IMR-90 (cell line): ENCODE data around the gene SOBP. TPM values are rescaled to one million over a fixed set of nuclear protein-coding genes. Genes with fewer than 3 reads are reported as not detected.

ENCODE experiments used
- ATAC-seq: fragments of 200-7000 bp; cut with Tn5 transposase; 2 replicates; pipeline ENCODE4 v1.9.1; 2020; ENCODE audit warnings: low read depth, mild to moderate bottlenecking, moderate library complexity
- BruUV-seq: library from RNA; stranded (reverse); fragments of 400-500 nt; replicated peaks from 2 replicates; lab custom pipeline; 2021; lab: Mats Ljungman, UMichigan
- CTCF ChIA-PET: fragments of 300-600 bp; formaldehyde crosslinking; extraction: SDS; loops from one replicate; lab custom pipeline; 2021; ENCODE audit warnings: antibody characterized with exemption; lab: Yijun Ruan, JAX
- POLR2A ChIA-PET: fragments of 300-600 bp; sonication (Branson Sonifier 250); formaldehyde crosslinking; loops from one replicate; lab custom pipeline; 2022; ENCODE audit warnings: antibody characterized with exemption; ENCODE audit not compliant: unreplicated experiment; lab: Charles Lee
- DNase-seq: peaks from one replicate; pipeline ENCODE4 v3.0.0; 2013
- H2AFZ ChIP-seq: replicated peaks from 2 replicates; pipeline ENCODE3; 2013; ENCODE audit warnings: low read length, mild to moderate bottlenecking; ENCODE audit not compliant: poor library complexity
- H2AK5ac ChIP-seq: 2 replicates; pipeline ENCODE4 v1.6.1; 2013; ENCODE audit warnings: low read depth, low read length, inconsistent platforms
- H2AK9ac ChIP-seq: replicated peaks from 2 replicates; pipeline ENCODE3; 2013; ENCODE audit warnings: mild to moderate bottlenecking, low read depth, low read length, moderate library complexity; ENCODE audit not compliant: poor library complexity
- H2BK120ac ChIP-seq: 2 replicates; pipeline ENCODE4 v1.6.1; 2013; ENCODE audit warnings: low read depth, low read length, inconsistent platforms
- H2BK15ac ChIP-seq: 3 replicates; pipeline ENCODE4 v1.6.1; 2013; ENCODE audit warnings: low read depth, low read length, inconsistent platforms
- H2BK20ac ChIP-seq: 2 replicates; pipeline ENCODE4 v1.6.1; 2013; ENCODE audit warnings: low read depth, mild to moderate bottlenecking, inconsistent platforms, low read length, moderate library complexity
- H2BK5ac ChIP-seq: 2 replicates; pipeline ENCODE4 v1.6.1; 2013; ENCODE audit warnings: mild to moderate bottlenecking, low read depth, low read length, inconsistent platforms; ENCODE audit not compliant: poor library complexity, severe bottlenecking
- H3K14ac ChIP-seq: replicated peaks from 2 replicates; pipeline ENCODE4 v1.6.1; 2013; ENCODE audit warnings: low read depth, low read length, inconsistent platforms
- H3K18ac ChIP-seq: 2 replicates; pipeline ENCODE4 v1.6.1; 2013; ENCODE audit warnings: low read depth, low read length, control low read depth
- H3K23ac ChIP-seq: 2 replicates; pipeline ENCODE4 v1.6.1; 2013; ENCODE audit warnings: low read depth, low read length, inconsistent platforms
- H3K27ac ChIP-seq: 2 replicates; pipeline ENCODE4 v1.5.1; 2013; ENCODE audit warnings: mild to moderate bottlenecking, control low read depth, low read length; ENCODE audit not compliant: insufficient read depth
- H3K27me3 ChIP-seq: 2 replicates; pipeline ENCODE4 v1.6.1; 2013; ENCODE audit warnings: low read length; ENCODE audit not compliant: control insufficient read depth, insufficient read depth
- H3K36me3 ChIP-seq: 2 replicates; pipeline ENCODE4 v1.6.1; 2013; ENCODE audit warnings: low read length, mixed read lengths; ENCODE audit not compliant: control insufficient read depth, insufficient read depth
- H3K4ac ChIP-seq: 2 replicates; pipeline ENCODE4 v1.6.1; 2013; ENCODE audit warnings: low read depth, low read length, inconsistent platforms
- H3K4me1 ChIP-seq: 2 replicates; pipeline ENCODE4 v1.6.1; 2013; ENCODE audit warnings: low read length, mixed read lengths; ENCODE audit not compliant: control insufficient read depth, insufficient read depth
- H3K4me2 ChIP-seq: 2 replicates; pipeline ENCODE4 v1.6.1; 2013; ENCODE audit warnings: low read depth, mild to moderate bottlenecking, control low read depth, low read length, moderate library complexity
- H3K4me3 ChIP-seq: 2 replicates; pipeline ENCODE4 v1.5.1; 2013; ENCODE audit warnings: low read depth, mild to moderate bottlenecking, control low read depth, low read length, moderate library complexity; ENCODE audit not compliant: insufficient read depth
- H3K56ac ChIP-seq: 2 replicates; pipeline ENCODE4 v1.6.1; 2013; ENCODE audit warnings: low read length, inconsistent platforms; ENCODE audit not compliant: insufficient read depth; ENCODE audit errors: extremely low read depth
- H3K79me1 ChIP-seq, 2 experiments: 2 replicates each; pipeline ENCODE4 v1.6.1; 2013; ENCODE audit warnings: low read length in 2 of 2, inconsistent platforms in 1 of 2, low read depth in 1 of 2
- H3K9ac ChIP-seq: 2 replicates; pipeline ENCODE4 v1.6.1; 2013; ENCODE audit warnings: low read depth, low read length, control low read depth
- H3K9me1 ChIP-seq: 2 replicates; pipeline ENCODE4 v1.6.1; 2013; ENCODE audit warnings: low read length, inconsistent platforms; ENCODE audit not compliant: insufficient read depth
- H3K9me3 ChIP-seq: 2 replicates; pipeline ENCODE4 v1.6.1; 2013; ENCODE audit warnings: low read length; ENCODE audit not compliant: control insufficient read depth, insufficient read depth
- H4K20me1 ChIP-seq: 2 replicates; pipeline ENCODE4 v1.6.1; 2013; ENCODE audit warnings: low read length, inconsistent platforms; ENCODE audit not compliant: insufficient read depth
- H4K5ac ChIP-seq: 2 replicates; pipeline ENCODE4 v1.6.1; 2013; ENCODE audit warnings: mild to moderate bottlenecking, low read depth, low read length, control low read depth
- H4K8ac ChIP-seq, 2 experiments: 2 replicates each; pipeline ENCODE4 v1.6.1; 2013; ENCODE audit warnings: low read depth in 2 of 2, low read length in 2 of 2, control low read depth in 1 of 2, inconsistent platforms in 1 of 2
- H4K91ac ChIP-seq: 2 replicates; pipeline ENCODE4 v1.6.1; 2013; ENCODE audit warnings: low read depth, low read length, inconsistent platforms; ENCODE audit not compliant: insufficient read depth
- CHD1 ChIP-seq: IDR thresholded peaks from 2 replicates; pipeline ENCODE4 v1.6.1; 2012; ENCODE audit warnings: low read depth, low read length, improper control_type of control experiment
- MAFK ChIP-seq: IDR thresholded peaks from 2 replicates; pipeline ENCODE4 v1.6.1; 2012; ENCODE audit warnings: low read depth, low read length, improper control_type of control experiment
- MXI1 ChIP-seq: IDR thresholded peaks from 2 replicates; pipeline ENCODE4 v1.6.1; 2012; ENCODE audit warnings: low read depth, mild to moderate bottlenecking, low read length, moderate library complexity, borderline replicate concordance
- NFE2L2 ChIP-seq: fragments of 150-350 bp; IDR thresholded peaks from 2 replicates; pipeline ENCODE4 v1.6.1; 2016; ENCODE audit warnings: low read depth, mild to moderate bottlenecking, low read length
- POLR2A ChIP-seq: IDR thresholded peaks from 2 replicates; pipeline ENCODE4 v1.6.1; 2012; ENCODE audit warnings: mild to moderate bottlenecking, low read depth, low read length
- RFX5 ChIP-seq: IDR thresholded peaks from 2 replicates; pipeline ENCODE4 v1.8.0; 2012; ENCODE audit warnings: low read depth, mild to moderate bottlenecking, low read length, moderate library complexity
- WGBS, 2 experiments: methylation state at CpG; one replicate each; pipeline versions ENCODE4 v1.1.5 to v1.1.7; 2013; ENCODE audit warnings: missing lambda C conversion rate in 2 of 2; ENCODE audit not compliant: insufficient read length in 1 of 2; ENCODE audit errors: extremely low coverage in 2 of 2; 5-methylcytosine and 5-hydroxymethylcytosine counted together
- dilution Hi-C: fragments of 300-500 bp; cut with HindIII; formaldehyde crosslinking; loops from one replicate; pipeline ENCODE4 v1.14.3; 2018; ENCODE audit warnings: low sequenced_read_pairs; ENCODE audit not compliant: unreplicated experiment
- in situ Hi-C: fragments of 300-500 bp; cut with MboI; formaldehyde crosslinking; loops from 3 replicates; pipeline ENCODE4 v1.14.3; 2019; ENCODE audit warnings: low sequenced_read_pairs, inconsistent platforms, mixed read lengths
- intact Hi-C: fragments of 100-400 bp; cut with micrococcal nuclease; formaldehyde crosslinking; loops from 2 replicates; pipeline ENCODE4 v1.10.0; 2022
- polyA plus RNA-seq, 3 experiments: library from polyadenylated mRNA; depleted of rRNA; stranded (reverse); fragments of >200 nt; gene quantifications; 2 replicates each; pipeline ENCODE4 v1.2.3, GENCODE V29; 2012; ENCODE audit warnings: low replicate concordance in 1 of 3
- total RNA-seq: library from RNA; depleted of rRNA; stranded (reverse); fragments of >200 nt; gene quantifications from 2 replicates; pipeline ENCODE4 v1.2.3, GENCODE V29; 2012

SOBP gene
- total and polyA plus RNA-seq, 2 of the 4 experiments (the other 2 are of a cell fraction), result 0.60 to 0.72 TPM

DNA sequence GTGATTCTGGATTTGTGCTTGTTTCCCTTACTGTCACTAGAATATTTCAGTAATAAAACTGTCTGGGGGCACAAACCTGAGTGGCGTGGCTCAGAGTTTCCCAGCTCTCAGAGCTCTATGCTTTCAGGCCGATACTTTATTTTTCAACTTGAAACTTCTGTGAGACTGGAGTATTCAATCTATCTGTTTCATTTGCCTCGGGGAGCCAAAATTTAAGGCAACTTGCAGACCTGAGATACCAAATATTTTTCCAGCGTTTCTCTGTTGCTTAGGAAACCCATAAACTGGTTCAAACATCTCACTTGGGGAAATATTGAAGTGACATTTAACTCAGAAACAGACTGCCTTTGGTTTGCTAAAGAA, 74.7 kb downstream of the SOBP start:
- Histone ChIP-seq H3K36me3 (peaks cover 5% of the 10 kb centered on the region; the same call in 1 of the 2 replicates), H3K4ac (no peak overlapping the region), H3K79me1 (no peaks in the 10 kb centered on the region), H2AK9ac (no peak overlapping the region), H3K4me3 (no peak overlapping the region), H3K9me1 (peaks cover 4% of the 10 kb centered on the region; the same call in 1 of the 2 replicates), H3K4me2 (no peak overlapping the region), H2AK5ac (no peak overlapping the region), H2BK120ac (no peak overlapping the region), H4K5ac (no peak overlapping the region), H2BK20ac (no peak overlapping the region), H2AFZ (no peak overlapping the region), H4K20me1 (no peaks in the 10 kb centered on the region), H2BK5ac (no peak overlapping the region), H3K56ac (no peak overlapping the region), H3K4me1 (no peaks in the 10 kb centered on the region), H3K23ac (no peak overlapping the region), H2BK15ac (no peak overlapping the region), H3K27ac (no peak overlapping the region), H3K27me3 (no peaks in the 10 kb centered on the region), H4K91ac (no peak overlapping the region), H3K14ac (no peak overlapping the region), H3K9ac (no peak overlapping the region), H4K8ac (no peak overlapping the region), H3K9me3 (no peaks in the 10 kb centered on the region), H3K18ac (no peak overlapping the region)
- BruUV-seq, result no TSS peak
- WGBS, 2 experiments, result 80% methylated on average over 1 of the region's 4 CpGs; no CpG with 5 or more reads in 1 of the 2 experiments
- no peak for DNase-seq
- CTCF ChIA-PET, result interaction anchor here (1.3 kb wide), 1 partner anchor 71 kb away, joined by 3 read pairs; no protein-coding TSS in a partner anchor
- POLR2A ChIA-PET, result no interaction called here
- intact Hi-C loops, result no loop called here
- TF ChIP-seq MXI1 (no peak), POLR2A (no peak), MAFK (no peak), NFE2L2 (no peak), CHD1 (no peak), RFX5 (no peak)
- in situ Hi-C loops, result no loop called here
- dilution Hi-C loops, result no loop called here
- no peak for ATAC-seq
